Measurements from ENCODE around the gene TSPEAR. TPM values are rescaled to one million over a fixed set of nuclear protein-coding genes. Genes with fewer than 3 reads are reported as not detected.

The TSPEAR gene
- total and polyA plus RNA-seq, 2 donors (not counting 1 experiment from before 2014, with no cell fraction given), result not detected

DNA sequence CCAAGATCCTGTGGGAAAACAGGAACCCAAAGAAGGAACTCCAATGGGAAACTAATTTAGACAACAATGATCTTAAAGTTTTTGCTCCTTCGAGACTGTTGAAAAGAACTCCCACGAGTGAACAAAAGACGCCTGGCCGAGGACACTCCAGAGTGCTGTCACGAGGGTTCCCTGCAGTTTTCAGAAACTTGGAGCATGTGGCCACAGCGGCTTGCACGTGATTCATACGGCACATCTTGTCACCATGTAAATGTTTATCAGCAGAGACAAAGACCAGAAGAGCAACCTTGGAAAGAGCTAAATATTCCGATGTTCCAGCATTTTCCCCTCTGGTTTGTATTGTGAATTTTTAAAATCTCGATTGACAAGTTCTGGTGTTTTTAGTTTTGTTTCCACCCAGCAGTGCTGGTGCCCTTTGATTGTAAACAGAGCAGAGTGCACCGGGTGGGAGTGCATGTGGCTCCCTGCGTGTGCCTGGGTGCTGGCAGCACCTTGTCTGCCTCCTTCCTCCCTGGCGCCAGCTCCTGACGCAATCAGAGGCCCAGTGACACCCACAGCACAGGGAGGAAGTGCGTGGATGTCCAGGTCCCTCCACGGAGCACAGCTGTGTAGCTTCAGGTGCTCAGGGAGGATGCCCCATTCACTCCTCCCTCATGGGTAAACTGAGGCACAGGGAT lies 233.1 kb downstream of the TSPEAR start:
- Histone ChIP-seq H3K36me3 (ENCODE audit: control insufficient read depth, insufficient read depth, low read length) (no peaks in the 10 kb centered on the region), H3K9me3 (ENCODE audit: control insufficient read depth, insufficient read depth, low read depth, low read length) (no peaks in the 10 kb centered on the region), H3K9ac (ENCODE audit: insufficient read depth, low read length) (no peak overlapping the region), H3K4me3 (replicated peaks in 1 of 4; ENCODE audit: control extremely low read depth in 1 of 4, insufficient read depth in 1 of 4, low read depth in 3 of 4, low read length in 4 of 4) (no peak overlapping the region), H2AFZ (ENCODE audit: low read length) (no peak overlapping the region), H3K79me2 (ENCODE audit: control insufficient read depth, insufficient read depth, low read length) (no peaks in the 10 kb centered on the region), H3K27me3 (ENCODE audit: control insufficient read depth, insufficient read depth, low read length) (no peaks in the 10 kb centered on the region), H3K4me2 (ENCODE audit: extremely low read depth, insufficient read depth, low read length) (no peak overlapping the region), H3K4me1 (ENCODE audit: control insufficient read depth, extremely low read depth, insufficient read depth, low read length) (no peaks in the 10 kb centered on the region), H3K27ac (ENCODE audit: insufficient read depth, low read length) (no peak overlapping the region), H4K20me1 (ENCODE audit: control insufficient read depth, extremely low read depth, insufficient read depth, low read length) (no peaks in the 10 kb centered on the region)
- TF ChIP-seq, protein P1, sequence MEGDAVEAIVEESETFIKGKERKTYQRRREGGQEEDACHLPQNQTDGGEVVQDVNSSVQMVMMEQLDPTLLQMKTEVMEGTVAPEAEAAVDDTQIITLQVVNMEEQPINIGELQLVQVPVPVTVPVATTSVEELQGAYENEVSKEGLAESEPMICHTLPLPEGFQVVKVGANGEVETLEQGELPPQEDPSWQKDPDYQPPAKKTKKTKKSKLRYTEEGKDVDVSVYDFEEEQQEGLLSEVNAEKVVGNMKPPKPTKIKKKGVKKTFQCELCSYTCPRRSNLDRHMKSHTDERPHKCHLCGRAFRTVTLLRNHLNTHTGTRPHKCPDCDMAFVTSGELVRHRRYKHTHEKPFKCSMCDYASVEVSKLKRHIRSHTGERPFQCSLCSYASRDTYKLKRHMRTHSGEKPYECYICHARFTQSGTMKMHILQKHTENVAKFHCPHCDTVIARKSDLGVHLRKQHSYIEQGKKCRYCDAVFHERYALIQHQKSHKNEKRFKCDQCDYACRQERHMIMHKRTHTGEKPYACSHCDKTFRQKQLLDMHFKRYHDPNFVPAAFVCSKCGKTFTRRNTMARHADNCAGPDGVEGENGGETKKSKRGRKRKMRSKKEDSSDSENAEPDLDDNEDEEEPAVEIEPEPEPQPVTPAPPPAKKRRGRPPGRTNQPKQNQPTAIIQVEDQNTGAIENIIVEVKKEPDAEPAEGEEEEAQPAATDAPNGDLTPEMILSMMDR (conservative IDR thresholded peaks at IDR 0.05 in 1 of 2, IDR thresholded peaks at IDR 0.05 in 1 of 2; ENCODE audit: low read depth in 1 of 2, low read length in 2 of 2), result no peak
- TF ChIP-seq EZH2 (IDR thresholded peaks at IDR 0.05; ENCODE audit: low read length, missing control alignments), result no peak
- no peak for DNase-seq (ENCODE audit: low read depth in 2 of 2)

DNA sequence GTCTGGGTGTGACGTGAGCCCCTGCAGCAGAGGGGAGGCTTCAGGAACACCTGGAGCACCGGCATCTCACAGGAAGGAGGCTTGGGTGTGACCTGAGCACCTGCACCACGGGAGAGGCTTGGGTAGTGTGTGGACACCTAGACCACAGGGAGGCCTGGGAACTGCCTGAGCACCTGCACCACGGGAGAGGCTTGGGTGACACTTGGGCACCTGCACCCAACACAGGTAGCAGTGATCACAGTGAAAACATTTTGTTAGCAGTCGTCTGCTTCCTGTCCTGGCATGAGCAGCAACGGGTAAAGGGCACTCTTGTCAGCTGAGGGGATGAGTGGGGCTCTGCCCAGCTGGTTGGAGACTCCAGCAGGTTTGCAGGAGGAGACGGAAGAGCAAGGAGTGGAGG lies 233.7 kb downstream of the TSPEAR start:
- no peaks in the 10 kb centered on the region for H3K36me3 ChIP-seq (ENCODE audit: control insufficient read depth, insufficient read depth, low read length)
- no peak for DNase-seq (ENCODE audit: low read depth in 2 of 2)
- no peak overlapping the region for H3K4me3 ChIP-seq (replicated peaks in 1 of 4; ENCODE audit: control extremely low read depth in 1 of 4, insufficient read depth in 1 of 4, low read depth in 3 of 4, low read length in 4 of 4)
- H4K20me1 ChIP-seq (ENCODE audit: control insufficient read depth, extremely low read depth, insufficient read depth, low read length), result no peaks in the 10 kb centered on the region
- no peak overlapping the region for H3K27ac ChIP-seq (ENCODE audit: insufficient read depth, low read length)
- no peak overlapping the region for H3K9ac ChIP-seq (ENCODE audit: insufficient read depth, low read length)
- H3K9me3 ChIP-seq (ENCODE audit: control insufficient read depth, insufficient read depth, low read depth, low read length), result no peaks in the 10 kb centered on the region
- H3K4me2 ChIP-seq (ENCODE audit: extremely low read depth, insufficient read depth, low read length), result no peak overlapping the region
- no peak overlapping the region for H2AFZ ChIP-seq (ENCODE audit: low read length)
- TF ChIP-seq EZH2 (IDR thresholded peaks at IDR 0.05; ENCODE audit: low read length, missing control alignments), result no peak
- TF ChIP-seq, protein P1 (conservative IDR thresholded peaks at IDR 0.05 in 1 of 2, IDR thresholded peaks at IDR 0.05 in 1 of 2; ENCODE audit: low read depth in 1 of 2, low read length in 2 of 2), result no peak
- no peaks in the 10 kb centered on the region for H3K79me2 ChIP-seq (ENCODE audit: control insufficient read depth, insufficient read depth, low read length)
- H3K4me1 ChIP-seq (ENCODE audit: control insufficient read depth, extremely low read depth, insufficient read depth, low read length), result no peaks in the 10 kb centered on the region
- H3K27me3 ChIP-seq (ENCODE audit: control insufficient read depth, insufficient read depth, low read length), result no peaks in the 10 kb centered on the region

DNA sequence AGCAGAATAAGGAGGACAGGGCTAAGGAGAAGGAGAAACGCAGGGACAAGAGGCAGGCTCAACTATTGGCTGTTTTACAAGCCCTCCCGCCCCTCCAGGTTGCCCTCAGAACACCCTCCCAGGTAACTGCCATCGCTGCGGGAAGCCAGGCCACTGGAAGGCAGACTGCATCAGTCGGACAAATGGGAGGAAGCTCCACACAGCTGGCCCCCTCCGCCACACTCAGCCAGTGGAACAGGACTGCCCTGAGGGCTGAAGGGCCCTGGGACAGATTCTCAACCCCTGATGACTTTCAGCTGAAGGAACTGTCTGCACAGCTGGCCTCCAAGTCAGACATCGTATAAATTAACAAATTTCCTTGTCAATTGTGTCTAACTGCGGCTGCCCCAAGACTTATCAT lies 234.2 kb downstream of the TSPEAR start:
- no peaks in the 10 kb centered on the region for H3K79me2 ChIP-seq (ENCODE audit: control insufficient read depth, insufficient read depth, low read length)
- H3K27ac ChIP-seq (ENCODE audit: insufficient read depth, low read length), result no peak overlapping the region
- no peak overlapping the region for H3K4me2 ChIP-seq (ENCODE audit: extremely low read depth, insufficient read depth, low read length)
- H4K20me1 ChIP-seq (ENCODE audit: control insufficient read depth, extremely low read depth, insufficient read depth, low read length), result no peaks in the 10 kb centered on the region
- H3K9ac ChIP-seq (ENCODE audit: insufficient read depth, low read length), result no peak overlapping the region
- H3K4me1 ChIP-seq (ENCODE audit: control insufficient read depth, extremely low read depth, insufficient read depth, low read length), result no peaks in the 10 kb centered on the region
- H3K4me3 ChIP-seq (replicated peaks in 1 of 4; ENCODE audit: control extremely low read depth in 1 of 4, insufficient read depth in 1 of 4, low read depth in 3 of 4, low read length in 4 of 4), result no peak overlapping the region
- DNase-seq (ENCODE audit: low read depth in 2 of 2), result no peak
- H3K27me3 ChIP-seq (ENCODE audit: control insufficient read depth, insufficient read depth, low read length), result no peaks in the 10 kb centered on the region
- no peaks in the 10 kb centered on the region for H3K36me3 ChIP-seq (ENCODE audit: control insufficient read depth, insufficient read depth, low read length)
- H2AFZ ChIP-seq (ENCODE audit: low read length), result no peak overlapping the region
- no peak for TF ChIP-seq EZH2 (IDR thresholded peaks at IDR 0.05; ENCODE audit: low read length, missing control alignments)
- TF ChIP-seq, protein P1 (conservative IDR thresholded peaks at IDR 0.05 in 1 of 2, IDR thresholded peaks at IDR 0.05 in 1 of 2; ENCODE audit: low read depth in 1 of 2, low read length in 2 of 2), result no peak
- H3K9me3 ChIP-seq (ENCODE audit: control insufficient read depth, insufficient read depth, low read depth, low read length), result no peaks in the 10 kb centered on the region

All from fibroblast of lung (primary cell).